GM10248 (cell line): Measurements from ENCODE around the gene ZBTB7C.

Experiments
- CTCF ChIA-PET: fragments of 300-600 bp; sonication (Branson Sonifier 250); formaldehyde crosslinking; extraction: SDS; loops from one replicate; lab custom pipeline; 2021; ENCODE audit warnings: antibody characterized with exemption; lab: Yijun Ruan, JAX
- POLR2A ChIA-PET: fragments of 350-650 bp; sonication (Branson Sonifier 250); formaldehyde crosslinking; extraction: SDS; loops from one replicate; lab custom pipeline; 2020; ENCODE audit warnings: antibody characterized with exemption; lab: Yijun Ruan, JAX
- DNase-seq: peaks from one replicate; pipeline ENCODE4 v3.0.0; 2012; ENCODE audit errors: extremely low spot score
- CTCF ChIP-seq: IDR thresholded peaks from 2 replicates; pipeline ENCODE4 v1.5.1; 2012; ENCODE audit warnings: mild to moderate bottlenecking, low read depth; ENCODE audit errors: extremely low read depth, missing control alignments, control extremely low read depth

ZBTB7C gene

GRCh38 chr18:48317781-48318381, 91.3 kb downstream of the ZBTB7C start:
- CTCF ChIA-PET = interaction anchor here (1.1 kb wide), 2 partner anchors 69 to 129 kb away, joined by 3 to 4 read pairs; no protein-coding TSS in a partner anchor
- no peak for DNase-seq
- POLR2A ChIA-PET = no interaction called here
- TF ChIP-seq CTCF = no peak

DNA sequence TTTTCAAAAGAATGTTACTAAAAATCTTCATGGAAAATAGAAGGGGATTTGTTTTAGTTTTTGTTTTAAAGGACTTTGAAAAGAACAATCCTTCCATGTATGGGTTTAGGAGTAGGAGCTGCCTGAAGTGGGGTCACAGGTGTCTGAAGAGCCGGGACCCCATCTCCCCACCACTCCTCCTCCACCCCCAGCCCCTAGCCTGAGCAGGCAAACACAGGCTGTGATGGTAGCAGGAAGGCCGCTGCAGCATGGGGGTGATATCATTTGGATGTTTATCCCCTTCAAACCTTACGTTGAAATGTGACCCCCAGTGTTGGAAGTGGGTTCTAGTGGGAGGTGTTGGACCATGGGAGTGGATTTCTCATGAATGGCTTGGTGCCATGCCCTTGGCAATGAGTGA, 93.0 kb downstream of the ZBTB7C start:
- TF ChIP-seq CTCF = no peak
- no peak for DNase-seq
- POLR2A ChIA-PET = no interaction called here
- CTCF ChIA-PET = no interaction called here

GRCh38 chr18:48314690-48315089, 94.5 kb downstream of the ZBTB7C start:
- POLR2A ChIA-PET = no interaction called here
- DNase-seq = no peak
- CTCF ChIA-PET = no interaction called here
- no peak for TF ChIP-seq CTCF

GRCh38 chr18:48313792-48314191, 95.4 kb downstream of the ZBTB7C start:
- TF ChIP-seq CTCF = no peak
- no peak for DNase-seq
- POLR2A ChIA-PET = no interaction called here
- CTCF ChIA-PET = no interaction called here

GRCh38 chr18:48312066-48312465, 97.1 kb downstream of the ZBTB7C start:
- ChIA-PET POLR2A (no interaction called here), CTCF (interaction anchor here (0.7 kb wide), 1 partner anchor 9 kb away, joined by 3 read pairs; no protein-coding TSS in a partner anchor)
- DNase-seq = no peak
- no peak for TF ChIP-seq CTCF

GRCh38 chr18:48310999-48311398, 98.2 kb downstream of the ZBTB7C start:
- ChIA-PET POLR2A (no interaction called here), CTCF (no interaction called here)
- no peak for DNase-seq
- TF ChIP-seq CTCF = no peak
